HCT116 (cell line): ENCODE results near the gene PCIF1. TPM values are rescaled to one million over a fixed set of nuclear protein-coding genes. Genes with fewer than 3 reads are reported as not detected.

Experiments used
- ATAC-seq: fragments of 200-7000 bp; cut with Tn5 transposase; 2 replicates; pipeline ENCODE4 v1.9.1; 2020; ENCODE audit warnings: mild to moderate bottlenecking, moderate library complexity
- BruUV-seq: library from RNA; stranded (reverse); fragments of 400-500 nt; replicated peaks from 2 replicates; lab custom pipeline; 2021; lab: Mats Ljungman, UMichigan
- CTCF ChIA-PET: fragments of 300-600 bp; sonication (Branson Sonifier 250); formaldehyde crosslinking; loops from one replicate; lab custom pipeline; 2021; ENCODE audit warnings: antibody characterized with exemption; lab: Charles Lee
- POLR2A ChIA-PET: fragments of 300-600, 350-600 bp; sonication (Branson Sonifier 250); formaldehyde crosslinking; loops from one replicate; lab custom pipeline; 2021; ENCODE audit warnings: antibody characterized with exemption; lab: Charles Lee
- RAD21 ChIA-PET, 2 experiments: fragments of 300-600 bp; sonication (Branson Sonifier 250); formaldehyde crosslinking; loops; one replicate each; lab custom pipeline; 2023; ENCODE audit warnings: low total read pairs in 2 of 2; ENCODE audit not compliant: uncharacterized antibody in 2 of 2, unreplicated experiment in 2 of 2, low non-redundant PET in 1 of 2; lab: Charles Lee
- DNase-seq: peaks from one replicate; pipeline ENCODE4 v3.0.0-alpha.2; 2010; ENCODE audit warnings: low read depth, low spot score
- H2AFZ ChIP-seq: fragments of 200-600 bp; shearing (Covaris generic), sonication (generic); 2 replicates; pipeline ENCODE4 v1.6.1; 2017; ENCODE audit warnings: low read depth, mixed run types, mixed read lengths, antibody characterized with exemption, low read length; ENCODE audit not compliant: poor library complexity, severe bottlenecking
- H3K27ac ChIP-seq: 2 replicates; pipeline ENCODE4 v1.5.1; 2012; ENCODE audit warnings: low read depth, low read length
- H3K27me3 ChIP-seq: fragments of 200-600 bp; sonication (generic); 2 replicates; pipeline ENCODE4 v1.6.1; 2016; ENCODE audit warnings: mixed run types, low read length, mixed read lengths; ENCODE audit not compliant: insufficient read depth
- H3K36me3 ChIP-seq, 2 experiments: fragments of 200-500 bp in 1 of 2; fragments of 200-600 bp in 1 of 2; sonication (Bioruptor generic) in 1 of 2; sonication (generic) in 1 of 2; 2 replicates each; pipeline versions ENCODE4 v1.5.1 to v1.6.1; 2014 to 2016; ENCODE audit warnings: low read length in 2 of 2, inconsistent platforms in 1 of 2, mixed read lengths in 1 of 2, mixed run types in 1 of 2; ENCODE audit not compliant: insufficient read depth in 2 of 2, control insufficient read depth in 1 of 2
- H3K4me1 ChIP-seq, 2 experiments: fragments of 200-600 bp in 1 of 2; sonication (generic) in 1 of 2; 2 replicates each; pipeline versions ENCODE4 v1.5.1 to v1.6.1; 2012 to 2017; ENCODE audit warnings: low read length in 2 of 2, inconsistent platforms in 1 of 2, mild to moderate bottlenecking in 1 of 2, mixed read lengths in 1 of 2, mixed run types in 1 of 2, moderate library complexity in 1 of 2; ENCODE audit not compliant: insufficient read depth in 2 of 2, control insufficient read depth in 1 of 2
- H3K4me2 ChIP-seq: fragments of 200-600 bp; sonication (generic); 2 replicates; pipeline ENCODE4 v1.6.1; 2017; ENCODE audit warnings: mixed run types, low read length, mixed read lengths
- H3K4me3 ChIP-seq, 2 experiments: fragments of 200-600 bp in 1 of 2; sonication (generic) in 1 of 2; replicated peaks in 1 of 2; 2 replicates each; pipeline ENCODE4 v1.5.1; 2011 to 2016; ENCODE audit warnings: low read length in 2 of 2, control low read depth in 1 of 2, low read depth in 1 of 2, mild to moderate bottlenecking in 1 of 2, mixed read lengths in 1 of 2, mixed run types in 1 of 2
- H3K79me2 ChIP-seq: fragments of 200-600 bp; sonication (generic); 2 replicates; pipeline ENCODE4 v1.6.1; 2017; ENCODE audit warnings: mild to moderate bottlenecking, mixed run types, low read length, moderate library complexity, mixed read lengths; ENCODE audit not compliant: insufficient read depth
- H3K9ac ChIP-seq: fragments of 200-600 bp; sonication (generic); 2 replicates; pipeline ENCODE4 v1.6.1; 2016; ENCODE audit warnings: low read length, mixed read lengths
- H3K9me2 ChIP-seq: fragments of 200-600 bp; sonication (generic), shearing (Covaris generic); 2 replicates; pipeline ENCODE4 v1.6.1; 2017; ENCODE audit warnings: mixed run types, mild to moderate bottlenecking, moderate library complexity; ENCODE audit not compliant: insufficient read depth
- H3K9me3 ChIP-seq, 2 experiments: fragments of 200-500 bp in 1 of 2; fragments of 200-600 bp in 1 of 2; sonication (Bioruptor generic) in 1 of 2; sonication (generic) in 1 of 2; 2 replicates each; pipeline ENCODE4 v1.6.1; 2014 to 2017; ENCODE audit warnings: low read length in 2 of 2, mixed read lengths in 2 of 2, inconsistent platforms in 1 of 2, low read depth in 1 of 2, mild to moderate bottlenecking in 1 of 2, mixed run types in 1 of 2, moderate library complexity in 1 of 2; ENCODE audit not compliant: control insufficient read depth in 1 of 2, insufficient read depth in 1 of 2
- H4K20me1 ChIP-seq: fragments of 200-600 bp; sonication (generic), shearing (Covaris generic); 2 replicates; pipeline ENCODE4 v1.6.1; 2017; ENCODE audit warnings: mixed run types, mild to moderate bottlenecking, moderate library complexity; ENCODE audit not compliant: insufficient read depth
- EGR1 ChIP-seq: IDR thresholded peaks from 2 replicates; pipeline ENCODE4 v1.6.1; 2012; ENCODE audit warnings: low read depth
- ELF1 ChIP-seq: IDR thresholded peaks from 2 replicates; pipeline ENCODE4 v1.6.1; 2012; ENCODE audit warnings: low read depth, borderline replicate concordance
- EZH2phosphoT487 ChIP-seq: fragments of 200-600 bp; IDR thresholded peaks from 2 replicates; pipeline ENCODE4 v1.6.1; 2018; ENCODE audit warnings: antibody characterized with exemption, borderline replicate concordance
- POLR2AphosphoS5 ChIP-seq: IDR thresholded peaks from 2 replicates; pipeline ENCODE4 v1.6.1; 2011; ENCODE audit warnings: mild to moderate bottlenecking, low read depth, low read length, moderate library complexity
- YY1 ChIP-seq: IDR thresholded peaks from 2 replicates; pipeline ENCODE4 v1.6.1; 2011; ENCODE audit warnings: low read length, low read depth, moderate library complexity, mild to moderate bottlenecking; ENCODE audit not compliant: insufficient replicate concordance; ENCODE audit errors: extremely low read depth
- ZFX ChIP-seq: fragments of 450-650 bp; IDR thresholded peaks from 2 replicates; pipeline ENCODE4 v1.6.1; 2017
- ZNF274 ChIP-seq: fragments of 200-500 bp; sonication (Bioruptor generic); IDR thresholded peaks from 2 replicates; pipeline ENCODE4 v1.6.1; 2014; ENCODE audit warnings: mild to moderate bottlenecking, low read depth, low read length, inconsistent platforms
- intact Hi-C: fragments of 100-400 bp; cut with micrococcal nuclease; formaldehyde crosslinking; loops from 2 replicates; pipeline ENCODE4 v1.10.0; 2022
- total RNA-seq: library from RNA; stranded (reverse); gene quantifications from one replicate; pipeline ENCODE4 v1.2.1, GENCODE V29; 2021; ENCODE audit not compliant: unreplicated experiment

Gene PCIF1
- total RNA-seq, 1 experiment from 2014 or later, result 31.8 TPM

DNA sequence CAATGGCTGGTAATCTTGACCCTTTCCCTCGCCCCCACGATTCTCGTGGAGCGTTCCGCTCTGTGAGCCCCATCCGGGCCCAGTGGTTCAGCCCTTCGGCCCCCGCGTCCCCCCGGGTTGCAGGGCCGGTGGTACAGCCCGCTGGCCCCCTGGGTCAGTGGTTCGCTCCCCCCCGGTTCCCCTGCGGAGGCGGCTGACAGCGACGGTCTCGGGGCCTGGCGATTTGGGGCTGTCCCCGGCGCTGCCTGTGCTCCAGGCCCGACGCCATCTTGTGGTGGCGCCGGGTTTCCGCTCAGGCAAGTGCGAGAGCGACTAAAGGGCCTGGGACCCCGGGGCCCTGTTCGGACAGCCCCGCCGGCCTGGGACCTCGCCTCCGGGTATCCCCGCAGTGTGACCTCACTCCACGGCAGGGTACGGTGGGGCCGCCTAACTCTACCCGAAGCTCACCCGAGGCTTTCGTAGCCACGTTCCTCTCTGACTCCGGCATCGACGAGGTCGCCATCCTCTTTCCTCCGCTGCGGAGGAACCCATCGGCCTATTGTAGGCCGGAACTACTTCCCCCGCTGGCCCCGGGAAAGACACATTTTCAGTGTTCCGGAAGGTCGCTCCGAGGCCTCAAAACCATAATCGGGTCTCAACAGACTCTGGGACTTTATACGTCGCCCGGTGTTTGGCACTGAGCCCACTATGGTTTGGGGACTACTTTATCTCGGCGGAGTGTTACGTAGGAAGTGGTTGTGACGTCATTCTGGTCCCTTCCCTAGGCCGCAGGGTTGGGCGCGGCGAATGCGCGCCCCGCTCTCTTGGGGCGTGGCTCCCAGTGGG is 37.4 kb downstream of the PCIF1 start, which contains the start of gene ZNF335 (continued):
- TF ChIP-seq POLR2AphosphoS5 (peak; percentile 8; the same call in 1 of the 2 replicates), EGR1 (peak; percentile 98), YY1 (peak; percentile 85), EZH2phosphoT487 (no peak), ZFX (peak; percentile 32; the same call in 1 of the 2 replicates)

DNA sequence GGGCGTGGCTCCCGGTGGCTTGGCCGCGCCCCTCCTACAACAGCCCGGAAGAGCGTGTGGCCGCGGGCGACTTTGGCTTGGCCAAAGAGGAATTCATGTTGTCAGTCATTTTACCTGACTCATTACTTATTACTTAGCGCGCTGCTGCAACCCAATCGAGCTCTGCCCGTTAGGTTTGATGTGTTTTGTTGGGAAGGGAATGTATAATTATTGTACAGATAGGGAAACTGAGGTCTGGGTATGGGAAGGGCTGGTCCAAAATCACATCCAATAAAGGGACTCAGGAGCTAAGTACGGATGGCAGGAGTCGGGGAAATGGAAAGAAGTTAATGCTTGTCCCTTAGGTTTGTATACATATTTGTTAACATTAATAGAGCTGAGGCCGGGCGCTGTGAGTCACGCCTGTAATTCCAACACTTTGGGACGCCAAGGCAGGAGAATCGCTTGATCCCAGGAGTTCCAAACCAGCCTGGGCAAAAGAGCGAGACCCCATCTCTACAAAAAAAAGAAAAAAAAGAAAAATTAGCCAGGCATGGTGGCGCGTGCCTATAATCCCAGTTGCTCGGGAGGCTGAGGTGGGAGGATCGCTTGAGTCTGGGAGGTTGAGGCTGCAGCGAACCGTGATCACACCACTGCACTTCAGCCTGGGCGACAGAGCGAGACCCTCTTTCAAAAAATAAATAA is 38.2 kb downstream of the PCIF1 start:
- ChIA-PET CTCF (interaction anchor here (4.7 kb wide), 1 partner anchor 13 kb away, joined by 46 read pairs; no protein-coding TSS in a partner anchor), RAD21 (no interaction called here), POLR2A (interaction anchor here (4.0 kb wide), 1 partner anchor 38 kb away, joined by 36 read pairs; the partner anchor contains the start of gene PCIF1)
- DNase-seq (no peak), ATAC-seq (no peak)
- no peaks in the 10 kb centered on the region for H3K9me3 ChIP-seq
- no peak overlapping the region for H2AFZ ChIP-seq
- H3K9me2 ChIP-seq, result no peaks in the 10 kb centered on the region
- peaks cover 28% of the 10 kb centered on the region for H3K79me2 ChIP-seq
- peaks cover 4 to 19% of the 10 kb centered on the region in 2 experiments; a peak in 3 of 4 replicates for H3K36me3 ChIP-seq
- H3K4me3 ChIP-seq, result peak overlapping the region; percentile 94 to 97
- BruUV-seq, result TSS peak; percentile 78
- peak overlapping the region; percentile 80 for H3K9ac ChIP-seq
- TF ChIP-seq ZNF274, result no peak
- peak; percentile 47; the same call in 1 of the 2 replicates for TF ChIP-seq ELF1
- peak; percentile 62 for TF ChIP-seq POLR2AphosphoS5
- H3K27ac ChIP-seq, result peak overlapping the region; percentile 100
- intact Hi-C loops, result loop anchor here (5.0 kb wide), 1 partner anchor 160 kb away; the partner anchor contains the start of gene UBE2C
- no peaks in the 10 kb centered on the region for H4K20me1 ChIP-seq
- no peaks in the 10 kb centered on the region for H3K27me3 ChIP-seq
- H3K4me1 ChIP-seq, result peaks cover 11 to 24% of the 10 kb centered on the region in 2 experiments; a peak in 3 of 4 replicates
- H3K4me2 ChIP-seq, result peak overlapping the region; percentile 76
